GM12801 (cell line): ENCODE results near the gene NELFB.

Source experiments
- TF ChIP-seq, protein P1 (sequence below): IDR thresholded peaks from one replicate; pipeline ENCODE4 v1.5.1; 2011; ENCODE audit warnings: control low read depth; ENCODE audit not compliant: insufficient read length; ENCODE audit errors: extremely low read depth

The NELFB gene

DNA sequence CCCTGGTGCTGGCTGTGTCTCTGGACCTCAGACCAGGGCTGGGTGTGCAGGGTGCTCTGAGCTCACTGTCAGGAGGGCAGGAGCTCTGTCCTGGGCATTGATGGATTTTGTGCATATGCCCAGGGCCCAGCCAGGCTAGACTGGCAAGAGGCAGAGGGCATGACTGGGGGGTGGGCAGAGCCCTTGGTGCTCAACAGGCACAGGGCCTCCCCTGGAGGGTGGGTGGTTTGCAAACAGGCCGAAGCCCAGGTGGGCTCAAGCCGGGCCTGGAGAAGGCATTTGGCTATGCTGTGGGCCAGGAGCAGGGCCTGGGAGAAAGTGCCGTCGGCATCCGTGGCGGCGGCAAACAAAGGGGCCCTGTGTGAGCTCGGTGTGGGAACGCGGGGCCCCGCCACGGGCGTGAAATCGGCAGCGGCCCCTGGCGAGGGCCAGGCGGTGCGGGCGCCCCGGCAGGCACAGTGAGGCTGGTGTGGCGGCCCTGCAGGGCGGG, 48.8 kb downstream of the NELFB start:
- TF ChIP-seq, protein P1, sequence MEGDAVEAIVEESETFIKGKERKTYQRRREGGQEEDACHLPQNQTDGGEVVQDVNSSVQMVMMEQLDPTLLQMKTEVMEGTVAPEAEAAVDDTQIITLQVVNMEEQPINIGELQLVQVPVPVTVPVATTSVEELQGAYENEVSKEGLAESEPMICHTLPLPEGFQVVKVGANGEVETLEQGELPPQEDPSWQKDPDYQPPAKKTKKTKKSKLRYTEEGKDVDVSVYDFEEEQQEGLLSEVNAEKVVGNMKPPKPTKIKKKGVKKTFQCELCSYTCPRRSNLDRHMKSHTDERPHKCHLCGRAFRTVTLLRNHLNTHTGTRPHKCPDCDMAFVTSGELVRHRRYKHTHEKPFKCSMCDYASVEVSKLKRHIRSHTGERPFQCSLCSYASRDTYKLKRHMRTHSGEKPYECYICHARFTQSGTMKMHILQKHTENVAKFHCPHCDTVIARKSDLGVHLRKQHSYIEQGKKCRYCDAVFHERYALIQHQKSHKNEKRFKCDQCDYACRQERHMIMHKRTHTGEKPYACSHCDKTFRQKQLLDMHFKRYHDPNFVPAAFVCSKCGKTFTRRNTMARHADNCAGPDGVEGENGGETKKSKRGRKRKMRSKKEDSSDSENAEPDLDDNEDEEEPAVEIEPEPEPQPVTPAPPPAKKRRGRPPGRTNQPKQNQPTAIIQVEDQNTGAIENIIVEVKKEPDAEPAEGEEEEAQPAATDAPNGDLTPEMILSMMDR = no peak

DNA sequence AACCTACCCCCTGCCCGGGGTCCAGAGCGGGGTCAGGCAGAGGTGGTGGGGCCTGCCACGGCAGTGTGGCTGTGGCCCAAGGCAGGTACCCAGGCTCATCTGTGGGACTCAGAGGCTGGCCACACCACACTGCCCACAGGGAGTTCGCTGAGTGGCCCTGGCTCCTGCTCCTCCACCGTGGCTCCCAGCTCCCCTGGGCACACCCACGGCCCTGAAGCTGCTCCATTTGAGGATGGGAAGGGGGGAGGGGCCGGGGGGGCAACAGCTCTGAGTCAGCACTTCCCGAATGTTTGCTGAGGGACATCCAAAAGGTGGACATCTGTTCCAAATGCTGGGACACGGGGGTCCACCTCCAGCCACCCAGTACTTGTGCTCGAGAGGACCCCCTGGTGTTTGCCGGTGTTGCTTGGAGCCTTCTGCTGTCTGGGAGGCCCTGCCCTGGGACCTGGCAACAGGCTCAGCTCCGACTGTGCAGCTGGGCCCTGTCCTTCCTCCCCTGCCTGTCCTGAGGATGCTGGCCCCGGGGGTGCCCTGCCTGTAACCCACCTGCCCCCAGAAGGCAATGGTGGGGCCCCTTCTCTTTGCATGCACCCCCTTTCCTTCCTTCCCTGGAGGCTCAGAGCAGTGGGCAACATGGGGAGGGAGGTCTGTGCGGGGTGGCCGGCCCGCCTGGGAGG, 49.4 kb downstream of the NELFB start:
- TF ChIP-seq, protein P1 = no peak

DNA sequence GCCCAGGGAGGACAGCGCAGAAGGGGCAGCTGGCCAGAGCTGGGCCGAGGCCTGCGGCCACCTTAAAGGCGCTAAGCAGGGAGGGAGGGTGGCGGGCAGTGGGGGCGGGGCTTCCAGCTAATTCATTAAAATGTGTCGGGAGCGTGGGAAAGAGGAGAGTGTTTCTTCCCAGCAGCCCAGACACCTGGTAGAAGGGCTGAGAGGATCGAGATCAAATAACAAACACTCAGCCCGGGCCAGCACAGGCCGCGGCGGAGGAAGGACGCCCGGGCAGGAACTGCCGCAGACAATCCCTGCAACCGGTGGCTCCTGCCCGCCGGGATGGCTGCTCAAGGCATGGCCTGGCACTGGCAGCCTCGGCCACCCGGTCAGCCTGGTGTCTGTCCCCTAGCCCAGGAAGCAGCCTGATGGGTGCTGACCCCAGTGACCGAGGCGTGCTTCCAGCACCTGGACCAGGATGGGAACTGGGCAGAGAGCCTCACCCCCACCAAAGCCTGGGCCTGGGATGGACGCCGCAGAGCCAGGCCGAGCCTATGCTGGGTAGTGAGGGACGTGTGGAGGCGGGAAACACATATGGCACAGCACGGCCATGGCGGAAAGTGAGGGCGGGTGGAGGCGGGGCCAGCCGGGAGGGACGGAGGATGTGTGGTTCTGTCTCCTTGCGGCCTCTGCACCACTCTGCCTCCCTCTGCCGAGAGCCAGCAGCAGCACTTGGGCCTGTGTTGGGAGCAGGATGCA, 50.1 kb downstream of the NELFB start:
- TF ChIP-seq, protein P1 = no peak

DNA sequence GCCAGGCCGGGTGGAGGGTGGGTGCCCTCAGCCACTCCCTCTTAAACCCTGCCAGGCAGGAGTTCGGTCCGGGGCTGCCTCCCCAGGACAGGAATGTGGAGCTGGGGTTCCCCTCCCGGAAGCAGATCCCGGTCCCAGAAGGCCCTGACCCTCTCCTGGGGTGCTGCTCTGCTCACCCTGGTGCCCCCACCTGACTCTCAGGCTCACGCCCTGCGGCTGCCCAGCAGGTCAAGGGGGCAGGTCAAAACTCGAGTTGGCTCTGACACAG, 50.6 kb downstream of the NELFB start:
- TF ChIP-seq, protein P1 = no peak

DNA sequence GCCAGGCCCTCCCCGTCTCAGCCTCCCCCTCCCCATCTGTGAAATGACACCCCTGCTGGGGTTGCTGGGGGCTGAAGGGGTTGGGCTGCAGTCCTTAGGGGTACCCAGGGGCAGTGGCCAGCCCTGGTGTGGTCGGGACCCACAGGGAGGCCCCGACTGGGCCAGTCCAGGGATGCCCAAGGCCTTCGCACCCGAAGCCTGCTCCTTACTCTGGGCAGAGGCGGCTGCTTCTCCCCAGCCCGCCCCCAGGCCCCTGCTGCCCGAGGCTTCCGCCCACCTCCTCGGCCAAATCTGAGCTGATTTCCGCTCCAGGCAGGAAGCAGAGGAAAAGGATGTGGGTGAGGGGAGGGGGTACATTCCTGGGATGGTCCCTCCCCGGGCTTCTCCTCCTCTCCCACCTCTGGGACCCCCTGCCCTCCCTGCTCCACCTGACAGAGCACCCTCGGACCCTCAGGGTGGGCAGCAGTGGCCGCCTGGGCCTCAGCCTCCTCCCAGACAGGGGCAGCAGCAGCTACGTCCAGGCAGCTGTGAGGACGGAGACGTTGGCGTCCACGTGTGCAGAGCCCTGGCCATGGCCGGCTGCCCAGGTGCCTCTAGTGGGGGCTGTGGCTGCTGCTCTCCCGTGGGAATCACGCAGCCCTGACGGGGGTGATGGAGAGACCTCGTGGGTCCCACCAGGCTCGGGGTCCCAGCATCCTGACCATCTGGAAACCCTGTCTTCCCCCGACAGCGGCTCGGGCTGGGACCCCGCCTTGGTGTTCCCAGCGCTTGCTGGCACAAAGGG, 51.1 kb downstream of the NELFB start:
- TF ChIP-seq, protein P1 = no peak

DNA sequence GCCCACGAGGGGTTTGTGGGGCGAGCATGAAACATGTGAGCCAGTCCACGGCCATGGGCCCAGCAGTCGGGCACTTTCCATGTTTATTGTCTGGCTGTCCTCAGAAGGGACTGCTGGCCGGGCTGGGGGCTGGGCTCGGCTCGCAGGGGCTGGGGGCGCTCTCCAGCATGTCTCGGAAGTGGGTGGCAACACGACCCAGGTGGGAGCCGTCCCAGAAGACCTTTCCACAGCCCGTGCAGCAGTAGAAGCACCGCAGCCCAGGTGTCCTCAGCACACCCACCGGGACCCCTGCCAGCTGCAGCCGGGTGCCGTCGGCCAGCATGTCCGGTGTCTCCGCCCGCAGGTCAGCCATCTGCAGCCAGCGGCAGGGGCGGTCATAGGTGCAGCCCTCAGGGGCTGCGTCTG, 51.7 kb downstream of the NELFB start:
- TF ChIP-seq, protein P1 = no peak

DNA sequence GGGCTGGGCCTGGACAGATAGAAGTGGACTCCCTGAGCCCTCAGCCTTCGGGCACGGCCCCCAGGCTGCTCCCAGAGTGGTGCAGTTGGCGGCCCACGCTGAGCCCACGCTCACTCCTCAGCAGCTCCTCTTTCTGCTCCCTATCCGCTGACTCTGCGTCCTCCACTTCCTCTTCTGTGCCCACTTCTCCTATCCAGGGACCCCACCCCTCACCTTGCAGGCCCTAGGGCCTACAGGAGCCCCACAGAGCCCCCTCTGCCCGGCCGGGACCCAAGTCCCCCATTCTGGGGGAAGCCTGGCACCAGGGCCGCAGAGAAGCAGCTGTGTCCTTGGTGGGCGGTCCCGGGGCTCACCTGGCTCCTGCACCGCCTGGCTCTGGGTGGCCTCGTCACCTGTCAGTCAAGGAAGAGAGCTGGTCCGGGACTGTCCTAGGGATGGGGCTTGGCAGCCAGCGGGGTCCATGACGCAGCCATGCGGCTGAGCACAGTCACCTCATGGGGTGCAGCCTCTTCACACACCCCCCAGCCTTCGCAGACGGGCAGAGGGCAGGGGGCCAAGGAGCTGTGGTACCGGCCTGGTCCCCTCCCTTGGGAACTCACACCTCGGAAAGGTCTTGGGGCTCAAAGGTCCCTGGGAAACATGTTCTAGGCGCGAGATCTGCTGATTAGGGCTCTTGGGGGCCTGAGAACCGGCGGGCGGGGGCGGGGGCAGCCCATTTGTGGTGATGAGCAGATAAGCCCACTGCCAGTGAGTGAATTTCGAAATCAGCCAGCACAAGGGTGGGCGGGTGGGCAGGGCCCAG, 52.3 kb downstream of the NELFB start:
- TF ChIP-seq, protein P1 = no peak
